Heart right ventricle (tissue), 16 donors: Measurements from ENCODE around the gene ADGRL3. TPM values are rescaled to one million over a fixed set of nuclear protein-coding genes. Genes with fewer than 3 reads are reported as not detected.
"Not testable (repeated sequence)": the region's sequence is repeated elsewhere in the genome, so short reads cannot be mapped to it uniquely, and the experiment has no call there.

Source experiments
- ATAC-seq, 8 donors: fragments of 200-7000 bp; cut with Tn5 transposase; one replicate each; pipeline ENCODE4 v1.9.1; 2020; ENCODE audit warnings: mild to moderate bottlenecking in 8 of 8, moderate library complexity in 8 of 8, moderate number of reproducible peaks in 1 of 8
- DNase-seq, 2 donors: peaks; one replicate each; pipeline ENCODE4 v3.0.0-alpha.2; 2020
- H3K27ac ChIP-seq, 10 donors: fragments of 200-600 bp; sonication (generic) in 2 of 10; one replicate each; pipeline versions ENCODE4 v1.5.0 to v1.8.0; 2020 to 2022; ENCODE audit warnings: mild to moderate bottlenecking in 3 of 10
- H3K27me3 ChIP-seq, 7 donors: fragments of 200-600 bp; one replicate each; pipeline ENCODE4 v1.8.0; 2021 to 2022; ENCODE audit warnings: mild to moderate bottlenecking in 2 of 7
- H3K36me3 ChIP-seq, 9 donors: fragments of 200-600 bp; sonication (generic) in 1 of 9; one replicate each; pipeline versions ENCODE4 v1.5.0 to v1.8.0; 2020 to 2022; ENCODE audit warnings: mild to moderate bottlenecking in 2 of 9
- H3K4me1 ChIP-seq, 9 donors: fragments of 200-600 bp; sonication (generic) in 1 of 9; one replicate each; pipeline versions ENCODE4 v1.5.0 to v1.8.0; 2020 to 2022; ENCODE audit warnings: mild to moderate bottlenecking in 4 of 9
- H3K4me3 ChIP-seq, 10 donors: fragments of 200-600 bp; sonication (generic) in 2 of 10; one replicate each; pipeline versions ENCODE4 v1.5.0 to v1.8.0; 2020 to 2022; ENCODE audit warnings: mild to moderate bottlenecking in 7 of 10, moderate library complexity in 2 of 10
- H3K9me3 ChIP-seq, 11 donors: fragments of 200-600 bp in 10 of 11; sonication (generic) in 2 of 11; one replicate each; pipeline versions ENCODE4 v1.5.0 to v1.8.0; 2013 to 2022; ENCODE audit warnings: mild to moderate bottlenecking in 2 of 11, control low read depth in 1 of 11, moderate library complexity in 1 of 11
- WGBS, 2 donors: extraction: QIAGEN DNeasy Blood & Tissue Kit; methylation state at CpG; one replicate each; pipeline ENCODE4 v1.1.7; 2013; ENCODE audit warnings: inconsistent platforms in 1 of 2; 5-methylcytosine and 5-hydroxymethylcytosine counted together
- intact Hi-C, 10 donors: fragments of 100-400 bp; cut with DNase I; formaldehyde crosslinking; loops; one replicate each; pipeline versions ENCODE4 v1.11.1 to v1.14.2; 2022
- polyA plus RNA-seq, 2 donors: library from polyadenylated mRNA; stranded (reverse); fragments of 200-250 nt; gene quantifications; one replicate each; pipeline ENCODE4 v1.2.3, GENCODE V29; 2013
- total RNA-seq, 10 donors: library from RNA; stranded (reverse); fragmentation: NEBNext Ultra II Directional in 3 of 10; extraction: Animal tissue kit (Norgen Biotek cat#: 25700) in 3 of 10; gene quantifications; one replicate each; pipeline versions ENCODE4 v1.2.1 to v1.2.4, GENCODE V29; 2021 to 2023
- TF ChIP-seq, protein P1 (sequence below), 9 donors: fragments of 200-600 bp; sonication (generic) in 2 of 9; IDR thresholded peaks; one replicate each; pipeline versions ENCODE4 v1.5.0 to v1.8.0; 2021 to 2022; ENCODE audit warnings: antibody characterized with exemption in 9 of 9, mild to moderate bottlenecking in 5 of 9, moderate library complexity in 1 of 9
- donor health status: Arrhythmogenic right ventricular cardiomyopathy.
- donor health status: ischemic (EF 13 %, LVEDD 7.1; RV severe dilation, severe dysfunction).
- donor health status: healthy with polysubstance abuse.
- donor health status: DM: no; HTN: yes; CAD: no.
- donor health status: DM: no; HTN: no; CAD: no.
- donor health status: ischemic (EF 25% LVEDD 6.9; RV normal size, moderate dysfunction).
- donor health status: ischemic (EF 25% LVEDD 5.7; RV mildly dilated, moderate dysfunction).
- donor health status: healthy.
- donor health status: DM: yes; HTN: yes; CAD: no.
- donor health status: Ischemic cardiomyopathy.
- donor health status: ischemic (EF 35%, LVEDD 5.7; RV mildly dilated, moderate dysfunction).
- donor health status: nonischemic (EF 11% LVEDD 7.7; RV severe dilation, severe dysfunction).
- donor health status: DM: yes; HTN: yes; CAD: no.
- donor health status: PGD.
- donor health status: ischemic (EF 29% LVEDD 5.4; RV normal size, mild dysfunction).
- donor health status: nonischemic (EF 23%, LVEDD 6.1; RV moderate dilation, normal function).

ADGRL3 gene
- total and polyA plus RNA-seq, 12 donors: 0.36 to 20.9 (median 4.6) TPM

DNA sequence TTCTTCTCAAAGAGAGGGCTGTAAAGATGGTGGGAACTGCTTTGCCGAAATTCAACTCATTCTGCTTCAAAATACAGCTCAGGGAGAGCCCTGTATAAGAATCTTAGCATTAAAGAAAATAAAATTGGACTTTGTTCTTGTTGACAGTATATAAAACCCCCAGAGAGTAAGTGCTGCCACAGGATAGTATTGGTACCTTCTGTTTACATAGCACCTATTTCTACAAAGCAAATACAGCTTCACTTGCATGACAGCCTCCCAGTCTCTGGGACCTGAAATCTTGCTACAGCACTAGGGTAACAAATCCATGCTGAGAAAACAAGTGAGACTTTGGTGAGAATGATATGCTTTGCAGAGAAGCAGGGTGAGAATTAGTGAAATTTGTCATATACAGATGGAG lies 428.6 kb downstream of the ADGRL3 start:
- 77 to 85% methylated on average over 1 of the region's 1 CpG for WGBS, 2 donors
- no peak for ATAC-seq
- no peak overlapping the region for H3K27ac ChIP-seq
- TF ChIP-seq, protein P1, sequence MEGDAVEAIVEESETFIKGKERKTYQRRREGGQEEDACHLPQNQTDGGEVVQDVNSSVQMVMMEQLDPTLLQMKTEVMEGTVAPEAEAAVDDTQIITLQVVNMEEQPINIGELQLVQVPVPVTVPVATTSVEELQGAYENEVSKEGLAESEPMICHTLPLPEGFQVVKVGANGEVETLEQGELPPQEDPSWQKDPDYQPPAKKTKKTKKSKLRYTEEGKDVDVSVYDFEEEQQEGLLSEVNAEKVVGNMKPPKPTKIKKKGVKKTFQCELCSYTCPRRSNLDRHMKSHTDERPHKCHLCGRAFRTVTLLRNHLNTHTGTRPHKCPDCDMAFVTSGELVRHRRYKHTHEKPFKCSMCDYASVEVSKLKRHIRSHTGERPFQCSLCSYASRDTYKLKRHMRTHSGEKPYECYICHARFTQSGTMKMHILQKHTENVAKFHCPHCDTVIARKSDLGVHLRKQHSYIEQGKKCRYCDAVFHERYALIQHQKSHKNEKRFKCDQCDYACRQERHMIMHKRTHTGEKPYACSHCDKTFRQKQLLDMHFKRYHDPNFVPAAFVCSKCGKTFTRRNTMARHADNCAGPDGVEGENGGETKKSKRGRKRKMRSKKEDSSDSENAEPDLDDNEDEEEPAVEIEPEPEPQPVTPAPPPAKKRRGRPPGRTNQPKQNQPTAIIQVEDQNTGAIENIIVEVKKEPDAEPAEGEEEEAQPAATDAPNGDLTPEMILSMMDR (IDR thresholded peaks at IDR 0.05): no peak
- intact Hi-C loops: no loop called here
- H3K4me1 ChIP-seq: no peaks in the 10 kb centered on the region
- H3K4me3 ChIP-seq: no peak overlapping the region
- peaks cover 0 to 3% (median 0%) of the 10 kb centered on the region in 11 donors for H3K9me3 ChIP-seq
- H3K27me3 ChIP-seq: no peaks in the 10 kb centered on the region
- DNase-seq: no peak
- no peaks in the 10 kb centered on the region for H3K36me3 ChIP-seq

- no peak overlapping the region for H3K4me3 ChIP-seq
- ATAC-seq: no peak
- intact Hi-C loops: no loop called here
- no peaks in the 10 kb centered on the region for H3K27me3 ChIP-seq
- H3K27ac ChIP-seq: no peak overlapping the region
- no peak for DNase-seq
- WGBS, 2 donors: 72 to 75% methylated on average over 2 of the region's 2 CpGs
- peaks cover 0 to 3% (median 0%) of the 10 kb centered on the region in 11 donors for H3K9me3 ChIP-seq
- H3K4me1 ChIP-seq: no peaks in the 10 kb centered on the region
- H3K36me3 ChIP-seq: no peaks in the 10 kb centered on the region
- TF ChIP-seq, protein P1 (IDR thresholded peaks at IDR 0.05): no peak
These were observed 430.4 kb downstream of the ADGRL3 start for GRCh38 chr4:61630548-61630947.

DNA sequence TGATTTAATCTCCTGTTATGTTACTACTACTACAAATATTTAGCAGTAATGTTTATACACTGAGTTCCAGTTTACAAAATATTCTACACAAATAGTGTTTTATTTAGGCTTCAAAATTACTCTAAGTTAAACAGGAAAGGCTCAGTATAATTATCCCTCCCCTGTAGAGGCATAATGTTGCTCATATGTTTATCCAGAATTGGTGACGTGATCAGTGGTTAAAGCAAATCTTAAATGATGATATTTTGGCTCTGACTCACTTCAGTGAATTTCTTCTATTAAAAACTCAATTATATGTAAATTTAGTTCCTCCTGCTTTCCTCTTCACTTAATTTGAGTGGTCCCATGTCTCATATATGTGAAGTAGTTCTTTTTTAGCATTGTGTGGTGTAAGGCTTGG lies 438.5 kb downstream of the ADGRL3 start:
- intact Hi-C loops: no loop called here
- H3K9me3 ChIP-seq: peaks cover 0 to 4% (median 0%) of the 10 kb centered on the region in 11 donors
- H3K4me1 ChIP-seq: no peaks in the 10 kb centered on the region
- DNase-seq: no peak
- no peak for ATAC-seq
- H3K36me3 ChIP-seq: no peaks in the 10 kb centered on the region
- no peak overlapping the region for H3K4me3 ChIP-seq
- WGBS, 2 donors: 68 to 77% methylated on average over 1 of the region's 1 CpG
- TF ChIP-seq, protein P1 (IDR thresholded peaks at IDR 0.05): no peak
- no peak overlapping the region for H3K27ac ChIP-seq
- H3K27me3 ChIP-seq: no peaks in the 10 kb centered on the region

DNA sequence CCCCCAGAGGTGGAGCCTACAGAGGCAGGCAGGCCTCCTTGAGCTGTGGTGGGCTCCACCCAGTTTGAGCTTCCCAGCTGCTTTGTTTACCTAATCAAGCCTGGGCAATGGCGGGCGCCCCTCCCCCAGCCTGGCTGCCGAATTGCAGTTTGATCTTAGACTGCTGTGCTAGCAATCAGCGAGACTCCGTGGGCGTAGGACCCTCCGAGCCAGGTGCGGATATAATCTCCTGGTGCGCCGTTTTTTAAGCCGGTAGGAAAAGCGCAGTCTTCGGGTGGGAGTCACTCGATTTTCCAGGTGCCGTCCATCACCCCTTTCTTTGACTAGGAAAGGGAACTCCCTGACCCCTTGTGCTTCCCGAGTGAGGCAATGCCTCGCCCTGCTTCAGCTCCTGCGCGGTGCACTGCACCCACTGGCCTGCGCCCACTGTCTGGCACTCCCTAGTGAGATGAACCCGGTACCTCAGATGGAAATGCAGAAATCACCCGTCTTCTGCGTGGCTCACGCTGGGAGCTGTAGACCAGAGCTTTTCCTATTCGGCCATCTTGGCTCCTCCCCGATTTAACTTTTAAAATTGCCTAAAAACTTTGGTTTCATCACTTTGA lies 446.7 kb downstream of the ADGRL3 start:
- H3K9me3 ChIP-seq, H3K4me3 ChIP-seq, H3K27me3 ChIP-seq, H3K36me3 ChIP-seq, H3K27ac ChIP-seq, DNase-seq, intact Hi-C loops, ATAC-seq, H3K4me1 ChIP-seq: not testable (repeated sequence)
- 82 to 87% methylated on average over 26 of the region's 26 CpGs for WGBS, 2 donors

GRCh38 chr4:61648264-61648663 lies 448.1 kb downstream of the ADGRL3 start:
- no peaks in the 10 kb centered on the region for H3K27me3 ChIP-seq
- intact Hi-C loops: no loop called here
- H3K9me3 ChIP-seq: no peaks in the 10 kb centered on the region
- H3K36me3 ChIP-seq: no peaks in the 10 kb centered on the region
- ATAC-seq (no peak), DNase-seq (no peak)
- H3K27ac ChIP-seq: no peak overlapping the region
- TF ChIP-seq, protein P1 (IDR thresholded peaks at IDR 0.05): no peak
- WGBS, 2 donors: 61 to 67% methylated on average over 1 of the region's 1 CpG
- no peaks in the 10 kb centered on the region for H3K4me1 ChIP-seq
- no peak overlapping the region for H3K4me3 ChIP-seq
